OCI-LY1 (cell line): ENCODE results near the gene SPG11.
"Not testable (repeated sequence)": the region's sequence is repeated elsewhere in the genome, so short reads cannot be mapped to it uniquely, and the experiment has no call there.

Source experiments
- H2AFZ ChIP-seq: fragments of 200-600 bp; sonication (generic), shearing (Covaris generic); 2 replicates; pipeline ENCODE4 v1.6.0; 2014; ENCODE audit warnings: antibody characterized with exemption, mild to moderate bottlenecking, low read length
- H3F3A ChIP-seq: fragments of 200-600 bp; sonication (generic), shearing (Covaris generic); 2 replicates; pipeline ENCODE4 v1.6.0; 2014; ENCODE audit warnings: mild to moderate bottlenecking, antibody characterized with exemption, low read length, moderate library complexity; ENCODE audit not compliant: insufficient read depth
- H3K27ac ChIP-seq: fragments of 200-600 bp; sonication (generic); 2 replicates; pipeline ENCODE4 v1.5.1; 2014; ENCODE audit warnings: low read length, mixed run types, mild to moderate bottlenecking, low read depth; ENCODE audit not compliant: poor library complexity, severe bottlenecking
- H3K27me3 ChIP-seq: fragments of 200-600 bp; sonication (generic); 2 replicates; pipeline ENCODE4 v1.6.0; 2014; ENCODE audit warnings: antibody characterized with exemption, mild to moderate bottlenecking, low read length, moderate library complexity; ENCODE audit not compliant: insufficient read depth
- H3K36me3 ChIP-seq: fragments of 200-600 bp; sonication (generic); 2 replicates; pipeline ENCODE4 v1.6.1; 2014; ENCODE audit warnings: mild to moderate bottlenecking, antibody characterized with exemption, low read length, moderate library complexity, mixed read lengths; ENCODE audit not compliant: insufficient read depth
- H3K4me1 ChIP-seq: fragments of 200-600 bp; sonication (generic); 2 replicates; pipeline ENCODE4 v1.5.1; 2014; ENCODE audit warnings: mild to moderate bottlenecking, low read length, moderate library complexity; ENCODE audit not compliant: insufficient read depth, severe bottlenecking
- H3K4me2 ChIP-seq: fragments of 200-600 bp; sonication (generic), shearing (Covaris generic); 2 replicates; pipeline ENCODE4 v1.6.1; 2014; ENCODE audit warnings: low read length
- H3K4me3 ChIP-seq: fragments of 200-600 bp; sonication (generic); 2 replicates; pipeline ENCODE4 v1.5.1; 2014; ENCODE audit warnings: low read length, low read depth, mild to moderate bottlenecking, mixed read lengths; ENCODE audit not compliant: poor library complexity, severe bottlenecking
- H3K79me2 ChIP-seq: fragments of 200-600 bp; shearing (Covaris generic); 2 replicates; pipeline ENCODE4 v1.6.1; 2016; ENCODE audit warnings: mixed run types, low read length, mixed read lengths; ENCODE audit not compliant: insufficient read depth
- H3K9ac ChIP-seq: fragments of 200-600 bp; sonication (generic), shearing (Covaris generic); 2 replicates; pipeline ENCODE4 v1.6.1; 2014; ENCODE audit warnings: mild to moderate bottlenecking, low read length, mixed read lengths
- H3K9me2 ChIP-seq: fragments of 200-600 bp; sonication (generic), shearing (Covaris generic); 2 replicates; pipeline ENCODE4 v1.6.1; 2014; ENCODE audit warnings: low read depth, mild to moderate bottlenecking, low read length, mixed read lengths
- H3K9me3 ChIP-seq: fragments of 200-600 bp; shearing (Covaris generic); 2 replicates; pipeline ENCODE4 v1.6.1; 2014; ENCODE audit warnings: low read length, mixed read lengths
- H4K20me1 ChIP-seq: fragments of 200-600 bp; sonication (generic), shearing (Covaris generic); 2 replicates; pipeline ENCODE4 v1.6.0; 2016; ENCODE audit warnings: mild to moderate bottlenecking, low read length; ENCODE audit not compliant: insufficient read depth
- EZH2 ChIP-seq: fragments of 200-600 bp; sonication (generic), shearing (Covaris generic); IDR thresholded peaks from 2 replicates; pipeline ENCODE4 v1.8.0; 2017; ENCODE audit warnings: borderline replicate concordance, mixed run types, mild to moderate bottlenecking, antibody characterized with exemption, low read length, moderate library complexity, mixed read lengths
- TF ChIP-seq, protein P1 (sequence below): fragments of 200-600 bp; sonication (generic), shearing (Covaris generic); IDR thresholded peaks from 2 replicates; pipeline ENCODE4 v1.5.1; 2017; ENCODE audit warnings: mild to moderate bottlenecking, antibody characterized with exemption, low read length, moderate library complexity, mixed read lengths

The SPG11 gene

DNA sequence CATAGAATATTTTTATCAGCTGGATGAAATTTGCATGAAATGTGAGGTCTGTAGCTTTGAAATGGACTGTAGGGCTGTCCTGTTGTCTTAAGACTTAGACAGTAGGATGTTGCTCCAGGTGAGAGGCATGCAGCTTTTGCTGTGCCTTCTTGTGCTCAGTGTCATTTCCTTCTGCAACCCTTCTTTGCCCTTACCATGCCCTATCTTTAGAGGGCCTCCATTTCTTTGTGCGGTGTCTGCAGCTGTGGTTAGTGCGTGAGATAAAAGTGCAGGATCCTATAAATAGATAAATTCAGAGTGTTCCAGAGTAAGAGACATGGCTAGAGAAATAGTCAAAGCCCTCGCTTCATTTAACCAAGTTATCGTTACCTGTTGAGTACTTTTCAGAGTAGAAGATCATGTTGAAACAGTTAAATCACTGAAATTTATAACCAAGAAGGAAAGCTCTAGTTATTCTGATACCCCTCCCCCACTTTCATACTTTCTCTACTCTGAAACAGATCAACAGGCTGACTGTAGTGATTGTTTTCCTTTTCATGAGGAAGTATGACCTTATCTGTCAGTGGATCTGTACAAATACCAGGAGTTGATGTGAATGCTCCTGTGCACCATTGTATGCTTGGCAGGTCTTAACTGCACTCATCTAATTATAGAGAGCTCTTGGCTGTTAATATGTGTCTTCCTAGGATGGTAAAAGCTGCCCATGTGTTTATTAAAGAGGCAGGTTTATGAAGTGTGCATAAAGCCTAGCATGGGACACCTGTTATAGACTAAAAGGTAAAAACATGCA lies 108.3 kb downstream of the SPG11 start:
- Histone ChIP-seq H3K79me2 (no peaks in the 10 kb centered on the region; the same call in 1 of the 2 replicates), H3K36me3 (peaks cover 87% of the 10 kb centered on the region)

DNA sequence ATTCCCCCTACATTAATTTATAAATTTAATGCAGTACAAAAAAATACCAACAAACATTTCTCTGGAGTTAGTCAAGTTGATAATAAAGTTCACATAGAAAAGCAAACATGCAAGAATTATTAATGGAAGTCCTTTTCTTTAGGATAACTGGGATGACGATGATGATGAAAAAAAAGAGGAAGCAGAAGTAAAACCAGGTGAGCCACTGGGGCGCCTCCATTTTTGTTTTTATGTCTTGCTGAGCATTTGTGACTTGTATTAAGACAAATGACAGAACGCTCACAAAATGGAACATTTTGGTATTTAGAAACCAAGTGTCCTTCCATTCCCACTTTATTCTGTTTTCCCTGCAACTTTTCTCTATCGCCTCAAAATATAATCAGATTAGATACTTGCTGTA lies 112.7 kb downstream of the SPG11 start:
- H3K9me3 ChIP-seq = no peaks in the 10 kb centered on the region
- H3K4me2 ChIP-seq = no peak overlapping the region
- H3K9me2 ChIP-seq = no peaks in the 10 kb centered on the region
- H3K4me3 ChIP-seq = no peak overlapping the region
- H3K79me2 ChIP-seq = peaks cover 30% of the 10 kb centered on the region
- H4K20me1 ChIP-seq = no peaks in the 10 kb centered on the region
- H3K36me3 ChIP-seq = peaks cover 59% of the 10 kb centered on the region
- no peaks in the 10 kb centered on the region for H3F3A ChIP-seq
- H3K27me3 ChIP-seq = no peaks in the 10 kb centered on the region
- H3K27ac ChIP-seq = no peak overlapping the region
- no peak for TF ChIP-seq EZH2
- peaks cover 20% of the 10 kb centered on the region for H3K4me1 ChIP-seq
- H3K9ac ChIP-seq = no peak overlapping the region
- no peak overlapping the region for H2AFZ ChIP-seq

More for the DNA sequence above, 108.3 kb downstream of the SPG11 start:
- H3K27me3 ChIP-seq = no peaks in the 10 kb centered on the region
- no peak for TF ChIP-seq EZH2
- TF ChIP-seq, protein P1, sequence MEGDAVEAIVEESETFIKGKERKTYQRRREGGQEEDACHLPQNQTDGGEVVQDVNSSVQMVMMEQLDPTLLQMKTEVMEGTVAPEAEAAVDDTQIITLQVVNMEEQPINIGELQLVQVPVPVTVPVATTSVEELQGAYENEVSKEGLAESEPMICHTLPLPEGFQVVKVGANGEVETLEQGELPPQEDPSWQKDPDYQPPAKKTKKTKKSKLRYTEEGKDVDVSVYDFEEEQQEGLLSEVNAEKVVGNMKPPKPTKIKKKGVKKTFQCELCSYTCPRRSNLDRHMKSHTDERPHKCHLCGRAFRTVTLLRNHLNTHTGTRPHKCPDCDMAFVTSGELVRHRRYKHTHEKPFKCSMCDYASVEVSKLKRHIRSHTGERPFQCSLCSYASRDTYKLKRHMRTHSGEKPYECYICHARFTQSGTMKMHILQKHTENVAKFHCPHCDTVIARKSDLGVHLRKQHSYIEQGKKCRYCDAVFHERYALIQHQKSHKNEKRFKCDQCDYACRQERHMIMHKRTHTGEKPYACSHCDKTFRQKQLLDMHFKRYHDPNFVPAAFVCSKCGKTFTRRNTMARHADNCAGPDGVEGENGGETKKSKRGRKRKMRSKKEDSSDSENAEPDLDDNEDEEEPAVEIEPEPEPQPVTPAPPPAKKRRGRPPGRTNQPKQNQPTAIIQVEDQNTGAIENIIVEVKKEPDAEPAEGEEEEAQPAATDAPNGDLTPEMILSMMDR = no peak
- H3K9ac ChIP-seq = no peak overlapping the region
- no peak overlapping the region for H2AFZ ChIP-seq
- H3K4me3 ChIP-seq = no peak overlapping the region
- no peaks in the 10 kb centered on the region for H3K9me3 ChIP-seq
- no peaks in the 10 kb centered on the region for H4K20me1 ChIP-seq
- peaks cover 10% of the 10 kb centered on the region for H3K4me1 ChIP-seq
- no peak overlapping the region for H3K27ac ChIP-seq
- 0 out of 2 replicates have a peak, but pooled peaks cover 3% of the 10 kb centered on the region for H3F3A ChIP-seq
- no peak overlapping the region for H3K4me2 ChIP-seq
- no peaks in the 10 kb centered on the region for H3K9me2 ChIP-seq

DNA sequence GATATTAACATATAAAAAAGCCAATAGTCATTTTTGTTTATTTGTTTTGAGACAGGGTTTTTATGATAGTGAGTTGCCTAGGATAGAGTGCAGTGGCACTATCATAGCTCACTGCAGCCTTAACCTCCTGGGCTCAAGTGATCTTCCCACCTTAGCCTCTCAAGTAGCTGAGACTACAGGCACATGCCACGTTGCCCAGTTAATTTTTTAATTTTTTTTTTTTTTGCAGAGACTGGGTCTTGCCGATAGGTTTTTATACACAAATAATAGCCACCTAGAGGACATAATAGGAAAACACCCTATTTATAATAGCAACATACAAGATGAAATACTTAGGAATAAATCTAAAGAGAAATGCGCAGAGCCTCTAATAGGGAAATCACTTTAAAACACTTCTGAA lies 113.2 kb downstream of the SPG11 start:
- Histone ChIP-seq H3K9ac (no peak overlapping the region), H3F3A (no peaks in the 10 kb centered on the region), H4K20me1 (no peaks in the 10 kb centered on the region), H2AFZ (no peak overlapping the region), H3K4me1 (peaks cover 24% of the 10 kb centered on the region), H3K27ac (no peak overlapping the region), H3K36me3 (peaks cover 54% of the 10 kb centered on the region), H3K9me2 (no peaks in the 10 kb centered on the region), H3K9me3 (no peaks in the 10 kb centered on the region), H3K27me3 (no peaks in the 10 kb centered on the region), H3K4me3 (no peak overlapping the region), H3K79me2 (peaks cover 34% of the 10 kb centered on the region), H3K4me2 (no peak overlapping the region)
- no peak for TF ChIP-seq EZH2
- TF ChIP-seq, protein P1 = peak; percentile 51

DNA sequence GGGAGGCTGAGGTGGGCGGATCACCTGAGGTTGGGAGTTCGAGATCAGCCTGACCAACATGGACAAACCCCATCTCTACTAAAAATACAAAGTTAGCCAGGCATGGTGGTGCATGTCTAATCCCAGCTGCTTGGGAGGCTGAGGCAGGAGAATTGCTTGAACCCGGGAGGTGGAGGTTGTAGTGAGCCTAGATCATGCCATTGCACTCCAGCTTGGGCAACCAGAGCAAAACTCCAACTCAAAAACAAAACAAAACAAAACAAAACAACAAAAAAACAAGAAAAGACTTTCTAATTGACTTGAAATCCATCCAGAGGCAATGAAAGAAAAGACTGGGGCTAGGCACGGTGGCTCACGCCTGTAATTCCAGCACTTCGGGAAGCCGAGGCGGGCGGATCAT lies 114.3 kb downstream of the SPG11 start:
- H3K9me2 ChIP-seq, H3K9me3 ChIP-seq, H3K4me3 ChIP-seq, H2AFZ ChIP-seq, H3K27ac ChIP-seq, H3K9ac ChIP-seq, H3K27me3 ChIP-seq, H4K20me1 ChIP-seq, H3F3A ChIP-seq, H3K4me2 ChIP-seq: not testable (repeated sequence)
- peaks cover 43% of the 10 kb centered on the region for H3K36me3 ChIP-seq
- peaks cover 29% of the 10 kb centered on the region for H3K4me1 ChIP-seq
- peaks cover 40% of the 10 kb centered on the region for H3K79me2 ChIP-seq
